K562 (cell line): ENCODE results near the gene AGAP3. TPM values are rescaled to one million over a fixed set of nuclear protein-coding genes. Genes with fewer than 3 reads are reported as not detected.

ENCODE experiments used
- ATAC-seq: fragments of 200-7000 bp; cut with Tn5 transposase; 3 replicates; pipeline ENCODE4 v1.9.1; 2020; ENCODE audit warnings: moderate library complexity
- BruUV-seq: library from RNA; stranded (reverse); fragments of 400-500 nt; replicated peaks from 2 replicates; lab custom pipeline; 2021; lab: Mats Ljungman, UMichigan
- CTCF ChIA-PET: fragments of 300-600 bp; formaldehyde crosslinking; extraction: SDS; loops from one replicate; lab custom pipeline; 2021; ENCODE audit warnings: low intra/inter-chr PET ratio; lab: Yijun Ruan, JAX
- POLR2A ChIA-PET: fragments of 300-600, 350-650 bp; sonication (Branson Sonifier 250); formaldehyde crosslinking; extraction: SDS; loops from one replicate; lab custom pipeline; 2021; ENCODE audit warnings: antibody characterized with exemption, inconsistent platforms; lab: Yijun Ruan, JAX
- DNase-seq, 4 experiments: peaks; one replicate each; pipeline versions ENCODE4 v3.0.0 to v3.0.0-alpha.2; 2011 to 2018; ENCODE audit warnings: low spot score in 3 of 4, mixed read lengths in 3 of 4; ENCODE audit errors: extremely low read depth in 1 of 4
- FAIRE-seq: peaks from 2 replicates; lab custom pipeline; 2011; peaks lifted over from hg19 to GRCh38; lab: Jason Lieb, UNC
- H2AFZ ChIP-seq: 2 replicates; pipeline ENCODE4 v1.6.0; 2011; ENCODE audit warnings: low read depth, low read length, control low read depth, inconsistent platforms
- H3K27ac ChIP-seq: fragments of 200-600 bp; 3 replicates; pipeline ENCODE4 v1.8.0; 2011; ENCODE audit warnings: low read depth, mild to moderate bottlenecking, control low read depth, inconsistent platforms, low read length, moderate library complexity, mixed read lengths; ENCODE audit errors: extremely low read depth
- H3K27me3 ChIP-seq, 2 experiments: fragments of 300-600 bp in 1 of 2; 2 replicates in 1 of 2; 3 replicates in 1 of 2; pipeline versions ENCODE4 v1.6.0 to v1.8.0; 2011; ENCODE audit warnings: inconsistent platforms in 2 of 2, low read length in 2 of 2, mild to moderate bottlenecking in 1 of 2, mixed read lengths in 1 of 2, moderate library complexity in 1 of 2; ENCODE audit not compliant: control insufficient read depth in 2 of 2, insufficient read depth in 2 of 2
- H3K36me3 ChIP-seq: fragments of 300-600 bp; 3 replicates; pipeline ENCODE4 v1.8.0; 2011; ENCODE audit warnings: mild to moderate bottlenecking, low read length, inconsistent platforms; ENCODE audit not compliant: control insufficient read depth, insufficient read depth
- H3K4me1 ChIP-seq, 2 experiments: fragments of 200-600 bp in 1 of 2; replicated peaks in 1 of 2; 2 replicates in 1 of 2; 3 replicates in 1 of 2; pipeline versions ENCODE4 v1.5.1 to v1.8.0; 2011; ENCODE audit warnings: inconsistent platforms in 2 of 2, low read length in 2 of 2, mild to moderate bottlenecking in 1 of 2, mixed read lengths in 1 of 2, moderate library complexity in 1 of 2; ENCODE audit not compliant: control insufficient read depth in 2 of 2, insufficient read depth in 2 of 2
- H3K4me2 ChIP-seq: 2 replicates; pipeline ENCODE4 v1.6.1; 2011; ENCODE audit warnings: low read length, control low read depth, inconsistent platforms, mixed read lengths; ENCODE audit not compliant: insufficient read depth
- H3K4me3 ChIP-seq: fragments of 200-600 bp; sonication (generic), shearing (Covaris generic); 2 replicates; pipeline ENCODE4 v1.5.1; 2016; ENCODE audit warnings: control low read depth, inconsistent platforms
- H3K79me2 ChIP-seq: fragments of 200-600 bp; 3 replicates; pipeline ENCODE4 v1.8.0; 2011; ENCODE audit warnings: low read length, inconsistent platforms; ENCODE audit not compliant: control insufficient read depth, insufficient read depth
- H3K9ac ChIP-seq, 2 experiments: 2 replicates each; pipeline versions ENCODE4 v1.6.0 to v1.6.1; 2011; ENCODE audit warnings: low read depth in 2 of 2, low read length in 2 of 2, control low read depth in 1 of 2, inconsistent platforms in 1 of 2, mild to moderate bottlenecking in 1 of 2, mixed read lengths in 1 of 2; ENCODE audit not compliant: insufficient read depth in 1 of 2
- H3K9me1 ChIP-seq: one replicate; pipeline ENCODE4 v1.6.0; 2011; ENCODE audit warnings: inconsistent platforms, mild to moderate bottlenecking, low read length, moderate library complexity; ENCODE audit not compliant: control insufficient read depth, insufficient read depth
- H3K9me3 ChIP-seq: replicated peaks from 2 replicates; pipeline ENCODE4 v1.5.1; 2011; ENCODE audit warnings: low read depth, low read length, inconsistent platforms; ENCODE audit not compliant: control insufficient read depth, insufficient read depth
- H4K20me1 ChIP-seq: replicated peaks from 2 replicates; pipeline ENCODE4 v1.6.1; 2011; ENCODE audit warnings: low read length, inconsistent platforms, mixed read lengths; ENCODE audit not compliant: control insufficient read depth, insufficient read depth
- ETV6 ChIP-seq, 3 experiments: fragments of 150-350 bp in 1 of 3; sonication (generic) in 1 of 3; formaldehyde crosslinking in 1 of 3; IDR thresholded peaks; 2 replicates each; pipeline versions ENCODE4 v1.6.1 to v1.8.0; 2014 to 2022; ENCODE audit warnings: borderline replicate concordance in 2 of 3, low read depth in 2 of 3, antibody characterized with exemption in 1 of 3, low read length in 1 of 3, mild to moderate bottlenecking in 1 of 3, missing genetic modification reagents in 1 of 3
- ILK ChIP-seq: fragments of 450-650 bp; IDR thresholded peaks from 2 replicates; pipeline ENCODE4 v1.6.1; 2016; ENCODE audit warnings: missing genetic modification characterization, low read depth, mild to moderate bottlenecking, missing compliant biosample characterization, moderate library complexity, borderline replicate concordance
- OTX1 ChIP-seq: fragments of 450-650 bp; formaldehyde crosslinking; IDR thresholded peaks from 2 replicates; pipeline ENCODE4 v1.4.0; 2022; ENCODE audit warnings: mild to moderate bottlenecking
- POLR2G ChIP-seq: fragments of 200-400 bp; formaldehyde crosslinking; IDR thresholded peaks from 2 replicates; pipeline ENCODE4 v1.6.1; 2017; ENCODE audit warnings: low read depth, mild to moderate bottlenecking, antibody characterized with exemption, low read length, moderate library complexity
- POLR2H ChIP-seq: IDR thresholded peaks from 2 replicates; pipeline ENCODE4 v1.6.1; 2016; ENCODE audit warnings: missing genetic modification characterization, low read depth, mild to moderate bottlenecking, control low read depth, missing compliant biosample characterization, moderate library complexity
- SMAD2 ChIP-seq: fragments of 150-350 bp; IDR thresholded peaks from 2 replicates; pipeline ENCODE4 v1.6.1; 2014; ENCODE audit warnings: low read depth, mild to moderate bottlenecking, low read length
- WGBS: fragments of 100-300 bp; shearing (Covaris generic); methylation state at CpG from one replicate; pipeline ENCODE4 v1.1.6; 2016; ENCODE audit warnings: low coverage, mixed read lengths; ENCODE audit not compliant: insufficient coverage; ENCODE audit errors: missing lambda C conversion rate; 5-methylcytosine and 5-hydroxymethylcytosine counted together
- in situ Hi-C: fragments of 300-500 bp; cut with MboI; formaldehyde crosslinking; loops from 4 replicates; pipeline ENCODE4 v1.15.0; 2018; ENCODE audit warnings: inconsistent platforms, mixed read lengths
- intact Hi-C: fragments of 100-400 bp; cut with micrococcal nuclease; formaldehyde crosslinking; loops from 2 replicates; pipeline ENCODE4 v1.14.2; 2022
- polyA plus RNA-seq, 8 experiments: library from polyadenylated mRNA; depleted of rRNA in 4 of 8; stranded (reverse) in 5 of 8; unstranded in 3 of 8; fragments of >200 nt; fragmentation: Nextera tagmentation in 2 of 8; fragmentation: Illumina TruSeq in 1 of 8; extraction: Ambion mirVana in 2 of 8; extraction: Trizol in 1 of 8; gene quantifications; 2 replicates each; pipeline versions ENCODE4 v1.2.1 to v1.2.3, GENCODE V29; 2011 to 2014; ENCODE audit warnings: inconsistent platforms in 1 of 8, missing spikeins in 1 of 8
- total RNA-seq, 7 experiments: library from RNA; depleted of rRNA in 6 of 7; stranded (reverse); fragments of >200 nt in 6 of 7; fragmentation: Illumina TruSeq in 2 of 7; extraction: Trizol in 2 of 7; gene quantifications; 2 replicates each; pipeline versions ENCODE4 v1.2.1 to v1.2.3, GENCODE V29; 2011 to 2021; ENCODE audit warnings: low replicate concordance in 1 of 7
- TF ChIP-seq, protein P1 (sequence below): conservative IDR thresholded peaks from 2 replicates; pipeline ENCODE4 v1.6.1; 2011; ENCODE audit warnings: low read depth, mild to moderate bottlenecking, low read length; ENCODE audit not compliant: control insufficient read depth
- TF ChIP-seq, protein P2 (sequence below): fragments of 450-650 bp; IDR thresholded peaks from 2 replicates; pipeline ENCODE4 v1.6.1; 2016; ENCODE audit warnings: borderline replicate concordance

AGAP3 gene
- total and polyA plus RNA-seq, 9 of the 15 experiments (the other 6 are each of a cell fraction or from before 2014, with no cell fraction given): 3.4 to 208 (median 62.2) TPM

DNA sequence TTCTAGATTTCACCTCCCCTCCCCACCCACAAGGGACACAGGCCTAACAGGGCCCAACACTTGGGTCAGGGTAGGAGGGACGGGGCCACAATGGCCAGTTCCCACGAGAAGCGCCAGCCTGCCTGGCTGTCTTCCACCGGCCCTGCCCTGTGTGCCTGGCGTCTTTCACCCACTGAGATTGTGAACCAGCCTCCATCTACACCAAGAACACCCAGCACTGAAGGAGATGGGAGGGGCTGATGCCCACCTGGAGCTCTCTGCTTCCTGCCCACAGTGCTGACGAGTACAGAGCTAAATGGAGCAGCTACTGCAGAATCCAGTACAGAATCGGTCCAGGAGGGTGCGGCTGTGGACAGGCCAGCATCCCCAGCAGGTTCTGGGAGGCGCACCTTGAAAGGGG is 40.3 kb upstream of the AGAP3 start:
- Histone ChIP-seq H3K4me3 (no peak overlapping the region), H3K27me3 (no peaks in the 10 kb centered on the region), H3K9me1 (peaks cover 2% of the 10 kb centered on the region)
- POLR2A ChIA-PET: interaction anchor here (0.6 to 1.8 kb wide), 4 partner anchors 9 to 444 kb away, joined by 3 to 6 read pairs (median 4); no protein-coding TSS in a partner anchor
- peak; percentile 34; the same call in 1 of the 2 replicates for TF ChIP-seq POLR2G
- TF ChIP-seq SMAD2: no peak
- TF ChIP-seq, all 486 proteins: peak for 1
- no TSS peak for BruUV-seq
- Histone ChIP-seq H3K4me2 (no peak overlapping the region), H3K27ac (no peak overlapping the region), H3K36me3 (peaks cover 21% of the 10 kb centered on the region), H3K9ac (peak overlapping the region in 1 of 2 experiments; percentile 77; a peak in 2 of 4 replicates), H2AFZ (no peak overlapping the region), H3K79me2 (no peaks in the 10 kb centered on the region), H3K9me3 (no peaks in the 10 kb centered on the region), H3K4me1 (peaks cover under 1 to 56% of the 10 kb centered on the region in 2 experiments; a peak in 3 of 5 replicates), H4K20me1 (no peaks in the 10 kb centered on the region)
- DNase-seq (no peak), FAIRE-seq (no peak), ATAC-seq (no peak; the same call in 2 of the 3 replicates)
- intact Hi-C loops: no loop called here
- WGBS: 77% methylated on average over 9 of the region's 9 CpGs
- in situ Hi-C loops: no loop called here
- CTCF ChIA-PET: no interaction called here

DNA sequence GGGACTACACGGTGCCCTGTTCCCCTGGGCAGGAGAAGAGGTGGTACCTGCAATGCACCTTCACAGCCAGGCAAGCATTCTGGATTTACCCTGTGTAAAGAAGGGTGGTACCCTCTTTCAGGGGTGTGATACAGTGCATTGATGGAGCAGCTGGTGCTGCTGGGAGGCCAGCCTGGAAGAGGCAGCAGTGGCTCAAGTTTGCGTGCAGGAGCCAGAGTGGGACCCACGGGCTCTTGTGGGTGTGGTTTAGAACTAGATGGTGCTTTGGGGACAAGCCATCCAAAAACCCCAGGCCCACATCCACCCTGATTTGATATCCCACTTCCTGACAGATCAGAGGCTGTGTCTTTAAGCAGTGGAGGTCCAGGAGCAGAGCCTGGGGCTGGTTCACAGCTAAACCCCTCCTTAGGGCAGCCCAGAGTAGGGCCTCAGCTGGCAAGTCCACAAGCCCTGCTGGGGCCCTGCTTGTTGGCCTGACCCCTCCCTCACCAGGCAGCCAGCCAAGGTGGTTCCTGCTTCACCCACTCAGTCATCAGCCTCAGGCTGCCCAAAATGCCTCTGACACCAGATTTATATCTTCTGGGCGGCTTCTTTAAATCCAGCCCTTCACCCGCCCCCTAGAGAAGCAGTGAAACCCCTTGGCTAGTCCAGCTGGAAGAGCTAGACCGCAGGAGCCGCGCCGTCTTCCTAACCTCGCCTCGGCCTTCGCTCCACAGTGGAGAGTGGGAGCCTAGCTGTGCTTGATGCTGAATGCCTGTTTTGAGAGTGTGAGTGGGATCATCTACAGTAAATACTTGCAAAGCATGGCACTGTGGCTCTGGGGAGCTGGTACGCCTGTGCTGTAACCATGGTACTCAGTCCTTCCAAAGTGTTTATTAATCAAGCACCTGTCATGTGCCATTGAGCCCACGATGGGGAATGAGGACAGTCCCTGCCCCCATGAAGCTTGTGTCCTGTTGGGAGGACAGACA is 39.4 kb upstream of the AGAP3 start:
- CTCF ChIA-PET: no interaction called here
- Histone ChIP-seq H3K27me3 (no peaks in the 10 kb centered on the region), H3K36me3 (peaks cover 20% of the 10 kb centered on the region), H3K4me2 (no peak overlapping the region), H3K9me1 (no peaks in the 10 kb centered on the region), H3K4me3 (no peak overlapping the region), H3K79me2 (no peaks in the 10 kb centered on the region), H4K20me1 (no peaks in the 10 kb centered on the region), H3K9me3 (no peaks in the 10 kb centered on the region), H3K27ac (no peak overlapping the region), H3K9ac (peak overlapping the region in 1 of 2 experiments; percentile 77; a peak in 2 of 4 replicates), H3K4me1 (peaks cover 0 to 54% of the 10 kb centered on the region in 2 experiments; a peak in 2 of 5 replicates), H2AFZ (no peak overlapping the region)
- POLR2A ChIA-PET: interaction anchor here (0.6 to 1.8 kb wide), 4 partner anchors 8 to 443 kb away, joined by 3 to 6 read pairs (median 4); partner anchors contain the start of gene ABCB8
- FAIRE-seq (no peak), DNase-seq (peak in 2 of 4 experiments; percentile 13 to 14), ATAC-seq (peak; percentile 4)
- intact Hi-C loops: no loop called here
- no TSS peak for BruUV-seq
- WGBS: 56% methylated on average over 14 of the region's 14 CpGs
- in situ Hi-C loops: no loop called here
- TF ChIP-seq, protein P1, sequence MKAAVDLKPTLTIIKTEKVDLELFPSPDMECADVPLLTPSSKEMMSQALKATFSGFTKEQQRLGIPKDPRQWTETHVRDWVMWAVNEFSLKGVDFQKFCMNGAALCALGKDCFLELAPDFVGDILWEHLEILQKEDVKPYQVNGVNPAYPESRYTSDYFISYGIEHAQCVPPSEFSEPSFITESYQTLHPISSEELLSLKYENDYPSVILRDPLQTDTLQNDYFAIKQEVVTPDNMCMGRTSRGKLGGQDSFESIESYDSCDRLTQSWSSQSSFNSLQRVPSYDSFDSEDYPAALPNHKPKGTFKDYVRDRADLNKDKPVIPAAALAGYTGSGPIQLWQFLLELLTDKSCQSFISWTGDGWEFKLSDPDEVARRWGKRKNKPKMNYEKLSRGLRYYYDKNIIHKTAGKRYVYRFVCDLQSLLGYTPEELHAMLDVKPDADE: no peak
- no peak for TF ChIP-seq POLR2H (tag)
- TF ChIP-seq ILK (tag): no peak
- no peak for TF ChIP-seq ETV6 (IDR thresholded peaks at IDR 0.05; ENCODE audit: borderline replicate concordance in 1 of 2, low read depth in 2 of 2, low read length in 1 of 2)
- no peak for TF ChIP-seq ETV6 (CRISPR knock-in tag; IDR thresholded peaks at IDR 0.05; ENCODE audit: borderline replicate concordance)
- TF ChIP-seq OTX1 (CRISPR knock-in tag): no peak
- peak; percentile 32; the same call in 1 of the 2 replicates for TF ChIP-seq POLR2G
- TF ChIP-seq, protein P2, sequence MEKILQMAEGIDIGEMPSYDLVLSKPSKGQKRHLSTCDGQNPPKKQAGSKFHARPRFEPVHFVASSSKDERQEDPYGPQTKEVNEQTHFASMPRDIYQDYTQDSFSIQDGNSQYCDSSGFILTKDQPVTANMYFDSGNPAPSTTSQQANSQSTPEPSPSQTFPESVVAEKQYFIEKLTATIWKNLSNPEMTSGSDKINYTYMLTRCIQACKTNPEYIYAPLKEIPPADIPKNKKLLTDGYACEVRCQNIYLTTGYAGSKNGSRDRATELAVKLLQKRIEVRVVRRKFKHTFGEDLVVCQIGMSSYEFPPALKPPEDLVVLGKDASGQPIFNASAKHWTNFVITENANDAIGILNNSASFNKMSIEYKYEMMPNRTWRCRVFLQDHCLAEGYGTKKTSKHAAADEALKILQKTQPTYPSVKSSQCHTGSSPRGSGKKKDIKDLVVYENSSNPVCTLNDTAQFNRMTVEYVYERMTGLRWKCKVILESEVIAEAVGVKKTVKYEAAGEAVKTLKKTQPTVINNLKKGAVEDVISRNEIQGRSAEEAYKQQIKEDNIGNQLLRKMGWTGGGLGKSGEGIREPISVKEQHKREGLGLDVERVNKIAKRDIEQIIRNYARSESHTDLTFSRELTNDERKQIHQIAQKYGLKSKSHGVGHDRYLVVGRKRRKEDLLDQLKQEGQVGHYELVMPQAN: no peak
